ENCODE data around the gene ZNF32.

- no peak for TF ChIP-seq CTCF (conservative IDR thresholded peaks at IDR 0.05; ENCODE audit: low read depth, low read length)
- no peak for TF ChIP-seq EZH2phosphoT487 (IDR thresholded peaks at IDR 0.05; ENCODE audit: borderline replicate concordance, low read length)
- no peak for TF ChIP-seq EZH2 (IDR thresholded peaks at IDR 0.05; ENCODE audit: low read length, unreplicated experiment)
These were observed 29.3 kb downstream of the ZNF32 start for GRCh38 chr10:43619368-43619767.
